PC-9 (cell line): ENCODE measurements around the gene TMPRSS11A.

ENCODE experiments used
- CTCF ChIP-seq: fragments of 200-600 bp; sonication (generic); conservative IDR thresholded peaks from 2 replicates; pipeline ENCODE4 v1.6.1; 2017; ENCODE audit warnings: mixed run types, antibody characterized with exemption, mild to moderate bottlenecking, moderate library complexity
- EZH2 ChIP-seq: fragments of 200-600 bp; sonication (generic); IDR thresholded peaks from 2 replicates; pipeline ENCODE4 v1.8.0; 2017; ENCODE audit warnings: antibody characterized with exemption, low read depth

- TF ChIP-seq CTCF: no peak
- no peak for TF ChIP-seq EZH2
Observed at GRCh38 chr4:68011684-68012083, 48.4 kb upstream of the TMPRSS11A start.
